ENCODE results near the gene IRF2BPL.

Gene IRF2BPL

GRCh38 chr14:77028384-77029231 is at the start of gene IRF2BPL:
IRF2BPL (minus strand) TSS chr14:77028708; CDS start chr14:77027792, 916 bp downstream.
- DNase-seq (ENCODE audit: low read depth) = peak; percentile 92

DNA sequence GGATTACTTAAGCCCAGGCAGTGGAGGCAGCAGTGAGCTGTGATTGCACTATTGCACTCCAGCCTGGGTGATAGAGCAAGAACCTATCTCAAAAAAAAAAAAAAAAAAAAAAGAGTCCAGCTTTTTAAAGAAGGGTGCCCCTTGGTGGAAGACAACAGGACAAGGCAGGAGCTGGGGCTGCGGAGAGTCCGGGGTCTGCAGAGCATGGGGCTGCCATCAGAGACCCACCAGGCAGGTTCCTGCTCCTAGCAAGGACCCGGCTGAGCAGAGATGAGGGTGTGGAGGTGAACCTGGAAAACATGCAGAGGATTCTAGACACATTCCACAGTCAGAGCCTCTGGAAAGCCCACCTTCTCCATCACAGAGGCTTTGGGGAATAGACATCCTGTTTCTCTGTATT is 48.5 kb upstream of the IRF2BPL start:
- no peak for DNase-seq (ENCODE audit: low read depth)

GRCh38 chr14:77076113-77076631 is 47.7 kb upstream of the IRF2BPL start:
- no peak for DNase-seq (ENCODE audit: low read depth)

- DNase-seq (ENCODE audit: low read depth) = no peak
Observed at GRCh38 chr14:77074969-77075368, 46.5 kb upstream of the IRF2BPL start.

GRCh38 chr14:77071938-77072388 is 43.5 kb upstream of the IRF2BPL start:
- DNase-seq (ENCODE audit: low read depth) = no peak

GRCh38 chr14:77069551-77069950 is 41.0 kb upstream of the IRF2BPL start:
- no peak for DNase-seq (ENCODE audit: low read depth)

GRCh38 chr14:77068517-77069200 is 40.2 kb upstream of the IRF2BPL start:
- DNase-seq (ENCODE audit: low read depth) = no peak

- DNase-seq (ENCODE audit: low read depth) = peak; percentile 20
Observed at GRCh38 chr14:77067632-77068516, 39.4 kb upstream of the IRF2BPL start.

GRCh38 chr14:77066578-77067172 is 38.2 kb upstream of the IRF2BPL start:
- DNase-seq (ENCODE audit: low read depth) = no peak

GRCh38 chr14:77065851-77066577 is 37.5 kb upstream of the IRF2BPL start:
- DNase-seq (ENCODE audit: low read depth) = no peak

DNA sequence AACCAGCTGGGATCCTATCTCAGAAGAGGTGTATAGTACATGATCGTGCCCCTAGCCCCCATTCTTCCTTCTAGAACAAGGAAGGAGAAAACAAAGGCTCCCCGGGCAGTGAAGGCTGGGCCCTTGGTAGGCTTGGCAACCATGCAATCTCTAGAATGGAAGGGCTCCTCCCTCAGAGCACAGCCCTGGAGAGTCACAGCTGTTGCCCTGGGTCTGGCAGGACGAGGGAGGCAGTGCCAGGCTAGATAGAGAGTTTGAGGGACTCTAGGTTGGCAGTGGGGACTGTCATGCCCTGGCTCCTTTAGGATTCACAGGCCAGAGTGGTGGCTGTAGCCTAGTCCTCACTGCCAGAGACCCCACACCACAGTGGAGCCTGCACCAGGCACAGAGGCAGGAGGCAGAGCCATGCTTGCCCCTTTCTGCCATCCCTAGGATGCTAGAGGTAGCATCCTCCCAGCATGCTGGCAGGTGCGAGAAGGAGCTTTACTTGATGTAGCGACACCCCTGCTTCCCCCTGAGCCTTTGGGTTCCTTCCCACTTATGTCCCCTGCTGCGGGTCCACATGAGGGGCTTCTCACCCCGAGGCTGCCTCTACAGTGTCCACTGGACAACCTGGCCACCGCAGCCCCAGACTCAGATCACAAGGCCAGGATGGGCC is 36.1 kb upstream of the IRF2BPL start:
- DNase-seq (ENCODE audit: low read depth) = no peak

DNA sequence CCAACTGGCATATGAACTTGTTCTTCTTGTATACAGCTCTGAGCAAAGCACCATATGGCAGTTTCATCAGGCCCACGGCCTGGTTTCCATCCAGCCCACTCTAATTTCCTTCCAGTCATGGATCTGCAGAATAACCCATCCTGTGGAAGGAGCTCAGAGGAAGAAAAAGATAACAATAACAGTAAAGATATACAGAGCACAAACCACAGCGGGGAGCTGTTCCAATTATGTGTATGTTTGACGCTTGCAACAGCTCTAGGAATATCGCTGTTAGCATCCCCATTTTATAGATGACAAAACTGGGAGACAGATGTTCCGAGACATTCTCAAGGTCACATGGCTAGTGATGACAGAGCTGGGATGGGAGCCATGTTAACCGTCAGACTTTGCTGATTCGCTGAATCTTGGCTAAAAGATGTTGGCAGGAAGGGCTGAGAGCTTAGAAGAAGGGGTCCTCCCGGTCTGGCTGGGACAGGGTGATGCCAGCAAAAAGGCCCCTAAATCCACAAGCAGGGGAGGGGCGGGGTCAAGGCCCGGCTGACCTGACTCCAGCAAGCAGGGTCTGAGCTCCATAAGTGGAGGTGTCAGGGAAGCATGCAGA is 35.2 kb upstream of the IRF2BPL start:
- DNase-seq (ENCODE audit: low read depth) = no peak

GRCh38 chr14:77062261-77062660 is 33.8 kb upstream of the IRF2BPL start:
- DNase-seq (ENCODE audit: low read depth) = no peak

- no peak for DNase-seq (ENCODE audit: low read depth)
Observed at GRCh38 chr14:77061630-77062257, 33.2 kb upstream of the IRF2BPL start.

GRCh38 chr14:77059276-77059915 is 30.9 kb upstream of the IRF2BPL start:
- DNase-seq (ENCODE audit: low read depth) = no peak

- no peak for DNase-seq (ENCODE audit: low read depth)
Observed at GRCh38 chr14:77058785-77059184, 30.3 kb upstream of the IRF2BPL start.

DNA sequence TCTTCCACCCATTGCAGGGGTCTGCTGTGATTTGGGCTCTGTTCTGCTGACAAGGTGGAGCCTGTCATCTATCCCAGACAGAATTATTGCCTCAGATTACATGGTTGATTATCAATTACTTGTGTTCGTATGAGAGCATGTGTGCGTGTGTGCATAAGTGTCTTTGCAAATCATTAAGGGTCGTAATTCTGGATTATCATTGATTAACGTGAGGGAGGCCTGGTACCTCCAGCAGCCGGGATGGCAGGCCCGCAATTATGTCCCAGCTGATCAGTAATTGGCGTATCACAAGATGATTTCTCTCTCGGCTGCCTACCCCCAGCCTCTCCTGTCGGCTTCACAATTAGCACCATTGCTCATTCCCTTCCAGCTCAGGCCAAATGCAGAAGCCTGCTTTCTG is 29.6 kb upstream of the IRF2BPL start:
- no peak for DNase-seq (ENCODE audit: low read depth)

GRCh38 chr14:77055981-77056380 is 27.5 kb upstream of the IRF2BPL start:
- DNase-seq (ENCODE audit: low read depth) = no peak

DNA sequence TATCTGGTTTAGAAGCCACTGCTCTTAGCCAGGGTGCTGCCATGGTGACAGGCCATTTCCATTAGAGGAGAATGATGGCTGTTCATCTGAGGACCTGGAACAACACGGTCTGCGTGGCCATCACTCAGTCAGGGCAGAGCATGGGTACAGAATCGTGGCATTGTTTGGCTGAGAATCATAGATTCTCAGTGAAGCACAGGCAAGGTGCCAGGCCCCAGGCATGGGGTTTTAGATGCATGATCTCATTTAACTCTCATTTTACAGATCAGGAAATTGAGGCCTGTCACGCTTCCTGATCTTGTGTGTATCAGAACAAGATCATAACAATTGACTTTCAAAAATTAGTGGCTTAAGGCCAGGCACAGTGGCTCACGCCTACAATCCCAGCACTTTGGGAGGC is 26.8 kb upstream of the IRF2BPL start:
- DNase-seq (ENCODE audit: low read depth) = no peak
